ENCODE measurements around the gene NAALADL2.
"Not testable (repeated sequence)": the region's sequence is repeated elsewhere in the genome, so short reads cannot be mapped to it uniquely, and the experiment has no call there.

The NAALADL2 gene

GRCh38 chr3:175077216-175077615 lies 218.1 kb downstream of the NAALADL2 start:
- DNase-seq, result no peak

- DNase-seq, result no peak
Observed at GRCh38 chr3:175082631-175083030, 223.5 kb downstream of the NAALADL2 start.

- not testable (repeated sequence) for DNase-seq
Observed at GRCh38 chr3:175087128-175087527, 228.0 kb downstream of the NAALADL2 start.

GRCh38 chr3:175088766-175089380 lies 229.7 kb downstream of the NAALADL2 start:
- no peak for DNase-seq

GRCh38 chr3:175091426-175092114 lies 232.4 kb downstream of the NAALADL2 start:
- no peak for DNase-seq

- no peak for DNase-seq
Observed at GRCh38 chr3:175093748-175094147, 234.6 kb downstream of the NAALADL2 start.

- no peak for DNase-seq
Observed at GRCh38 chr3:175094344-175094743, 235.2 kb downstream of the NAALADL2 start.

GRCh38 chr3:175098644-175099043 lies 239.5 kb downstream of the NAALADL2 start:
- no peak for DNase-seq

GRCh38 chr3:175102161-175102560 lies 243.0 kb downstream of the NAALADL2 start:
- no peak for DNase-seq

GRCh38 chr3:175103298-175103697 lies 244.2 kb downstream of the NAALADL2 start:
- DNase-seq, result no peak

GRCh38 chr3:175105066-175105465 lies 245.9 kb downstream of the NAALADL2 start:
- no peak for DNase-seq

GRCh38 chr3:175107231-175107630 lies 248.1 kb downstream of the NAALADL2 start:
- DNase-seq, result no peak

GRCh38 chr3:175107995-175108394 lies 248.9 kb downstream of the NAALADL2 start:
- DNase-seq, result no peak

GRCh38 chr3:175108613-175109151 lies 249.5 kb downstream of the NAALADL2 start:
- no peak for DNase-seq

GRCh38 chr3:175111036-175111435 lies 251.9 kb downstream of the NAALADL2 start:
- no peak for DNase-seq

GRCh38 chr3:175118382-175118941 lies 259.3 kb downstream of the NAALADL2 start:
- DNase-seq, result no peak

GRCh38 chr3:175121225-175121624 lies 262.1 kb downstream of the NAALADL2 start:
- DNase-seq, result no peak

- no peak for DNase-seq
Observed at GRCh38 chr3:175127075-175127662, 268.0 kb downstream of the NAALADL2 start.

GRCh38 chr3:175129126-175129525 lies 270.0 kb downstream of the NAALADL2 start:
- DNase-seq, result no peak

GRCh38 chr3:175129571-175129970 lies 270.4 kb downstream of the NAALADL2 start:
- DNase-seq, result no peak

- not testable (repeated sequence) for DNase-seq
Observed at GRCh38 chr3:175131866-175132265, 272.7 kb downstream of the NAALADL2 start.

- not testable (repeated sequence) for DNase-seq
Observed at GRCh38 chr3:175132706-175133105, 273.6 kb downstream of the NAALADL2 start.

GRCh38 chr3:175144368-175144767 lies 285.2 kb downstream of the NAALADL2 start:
- DNase-seq, result no peak

- no peak for DNase-seq
Observed at GRCh38 chr3:175146258-175146657, 287.1 kb downstream of the NAALADL2 start.
